NCI-H446 treated with DMSO at 0.1 percent for 48 hours (cell line): ENCODE data around the gene VWA5B1.

Experiments
- DNase-seq: peaks from one replicate; lab custom pipeline; 2025; lab: John Stamatoyannopoulos, UW

VWA5B1 gene

GRCh38 chr1:20367116-20367585, 76.5 kb downstream of the VWA5B1 start:
- no peak for DNase-seq

DNA sequence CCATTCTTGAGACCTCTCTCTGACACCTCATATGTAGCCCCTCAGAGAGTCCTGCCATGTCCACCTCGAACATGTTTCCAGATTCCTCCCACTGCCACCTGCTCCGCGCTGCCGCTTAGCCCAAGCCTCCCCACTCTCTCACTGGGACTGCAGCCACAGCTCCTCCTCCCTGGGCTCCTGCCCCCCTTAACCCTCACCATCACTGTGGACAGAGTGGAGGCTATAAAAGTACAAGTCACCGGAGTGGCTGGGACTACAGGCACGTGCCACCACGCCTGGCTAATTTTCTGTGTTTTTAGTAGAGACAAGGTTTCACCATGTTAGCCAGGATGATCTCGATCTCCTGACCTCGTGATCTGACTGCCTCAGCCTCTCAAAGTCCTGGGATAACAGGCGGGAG, 77.0 kb downstream of the VWA5B1 start:
- no peak for DNase-seq

GRCh38 chr1:20368866-20369470, 78.3 kb downstream of the VWA5B1 start:
- no peak for DNase-seq

DNA sequence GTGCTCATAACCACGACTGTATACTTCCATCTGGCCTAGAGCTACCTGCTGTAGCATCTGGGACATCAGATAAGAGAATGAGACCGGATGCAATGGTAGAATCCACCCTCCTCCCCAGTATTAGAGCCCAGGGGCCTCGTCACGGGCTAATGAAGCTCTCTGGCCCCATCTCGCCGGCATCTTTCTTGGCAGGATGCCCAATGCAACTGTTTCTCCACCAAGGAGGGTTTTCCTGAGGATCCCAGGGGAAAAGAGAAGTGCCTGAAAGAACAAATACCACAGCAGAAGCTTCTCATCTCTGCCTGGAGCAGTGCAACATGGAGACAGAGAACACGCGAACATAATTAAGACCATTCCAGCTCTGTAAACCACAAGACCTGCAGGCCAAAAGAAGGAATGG, 80.0 kb downstream of the VWA5B1 start:
- DNase-seq, result no peak

- no peak for DNase-seq
These were observed 80.7 kb downstream of the VWA5B1 start for GRCh38 chr1:20371411-20371810.

DNA sequence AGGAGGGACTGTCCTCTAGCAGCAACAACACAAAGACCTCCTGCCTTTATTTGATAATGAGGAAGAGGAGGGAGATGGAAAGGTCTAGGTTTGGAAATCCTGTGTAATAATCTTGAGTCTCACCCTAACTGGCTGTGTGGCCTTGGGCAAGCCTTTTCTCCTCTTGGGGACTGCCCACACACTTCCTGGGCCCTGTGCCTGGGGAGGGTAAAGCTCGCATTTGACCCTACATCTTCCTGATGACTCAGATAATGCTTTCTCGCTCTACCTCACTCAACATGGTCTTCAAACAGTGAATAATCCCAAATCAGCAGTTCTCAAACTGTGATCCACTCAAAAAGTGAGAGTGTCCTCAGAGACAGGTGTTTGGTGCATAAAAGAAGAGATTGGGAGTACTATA, 81.2 kb downstream of the VWA5B1 start:
- no peak for DNase-seq

- no peak for DNase-seq
These were observed 82.0 kb downstream of the VWA5B1 start for GRCh38 chr1:20372676-20373075.

DNA sequence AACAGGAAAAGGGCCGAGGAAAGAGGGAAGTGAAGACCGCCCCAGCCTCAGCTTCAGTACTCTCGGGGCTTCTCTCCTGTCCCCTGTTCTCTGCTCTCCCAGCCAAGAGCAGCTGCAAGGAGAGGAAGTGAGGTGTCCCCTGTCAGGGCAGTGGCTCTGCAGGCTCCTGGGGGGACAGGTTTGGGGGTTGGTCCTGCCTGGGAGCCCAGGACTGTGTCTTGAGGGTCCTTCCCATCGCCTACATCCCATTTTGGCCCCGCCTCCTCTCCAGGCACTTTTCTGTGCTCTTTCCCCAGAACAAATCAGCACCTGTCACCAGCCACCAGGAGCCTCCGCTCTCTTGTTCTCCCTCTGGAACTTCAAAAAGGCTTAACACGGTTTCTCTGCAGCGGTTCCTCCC, 82.6 kb downstream of the VWA5B1 start:
- DNase-seq, result no peak

GRCh38 chr1:20373764-20374163, 83.1 kb downstream of the VWA5B1 start:
- no peak for DNase-seq

GRCh38 chr1:20375563-20375962, 84.9 kb downstream of the VWA5B1 start:
- DNase-seq, result no peak

DNA sequence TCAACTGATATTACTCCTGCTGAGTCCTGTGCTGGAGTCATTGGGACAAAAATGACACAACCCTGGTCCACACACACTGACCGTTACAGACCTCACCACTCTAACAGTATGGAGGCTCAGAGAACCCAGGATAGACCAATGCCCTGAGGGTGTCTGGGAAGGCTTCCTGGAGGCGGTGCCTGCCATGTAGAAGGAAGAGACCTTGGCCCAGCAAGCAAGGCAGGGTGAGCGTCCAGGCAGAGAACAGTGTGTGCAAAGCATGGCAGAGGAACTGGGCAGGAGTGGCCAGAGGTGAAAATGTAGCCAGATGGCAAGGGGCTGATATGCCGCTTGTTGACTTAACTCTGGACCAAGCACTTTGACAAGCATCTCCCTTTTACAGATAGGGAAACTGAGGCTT, 85.5 kb downstream of the VWA5B1 start:
- DNase-seq, result no peak

DNA sequence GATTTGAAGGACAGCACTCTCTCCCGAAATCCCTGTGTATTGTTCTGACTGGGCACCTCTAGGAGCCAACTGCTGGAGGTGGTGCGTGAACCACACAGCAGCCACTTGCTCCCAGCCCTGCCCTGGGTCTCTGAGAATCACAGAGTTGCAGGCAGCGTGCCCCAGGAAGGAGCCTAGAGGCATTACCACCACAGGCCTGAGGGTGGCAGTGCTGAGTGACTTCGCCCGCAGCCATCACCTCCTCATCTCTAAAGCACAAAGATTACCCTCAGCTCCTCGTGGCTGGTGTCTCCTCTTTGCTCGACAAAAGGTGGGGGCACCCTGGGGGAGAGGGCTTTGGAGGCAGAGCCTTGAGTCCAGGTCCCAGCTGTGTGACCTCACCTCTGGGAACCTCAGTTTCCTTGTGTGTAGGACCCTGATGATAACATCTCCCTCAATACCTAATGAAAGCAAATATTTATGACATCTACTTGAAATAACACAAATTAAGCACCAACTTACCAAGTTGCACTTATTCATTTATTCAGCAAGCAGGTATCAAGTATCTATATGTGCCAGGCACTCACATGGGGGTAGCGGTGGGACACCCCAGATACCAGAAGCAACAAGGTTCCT, 86.3 kb downstream of the VWA5B1 start:
- DNase-seq, result no peak

DNA sequence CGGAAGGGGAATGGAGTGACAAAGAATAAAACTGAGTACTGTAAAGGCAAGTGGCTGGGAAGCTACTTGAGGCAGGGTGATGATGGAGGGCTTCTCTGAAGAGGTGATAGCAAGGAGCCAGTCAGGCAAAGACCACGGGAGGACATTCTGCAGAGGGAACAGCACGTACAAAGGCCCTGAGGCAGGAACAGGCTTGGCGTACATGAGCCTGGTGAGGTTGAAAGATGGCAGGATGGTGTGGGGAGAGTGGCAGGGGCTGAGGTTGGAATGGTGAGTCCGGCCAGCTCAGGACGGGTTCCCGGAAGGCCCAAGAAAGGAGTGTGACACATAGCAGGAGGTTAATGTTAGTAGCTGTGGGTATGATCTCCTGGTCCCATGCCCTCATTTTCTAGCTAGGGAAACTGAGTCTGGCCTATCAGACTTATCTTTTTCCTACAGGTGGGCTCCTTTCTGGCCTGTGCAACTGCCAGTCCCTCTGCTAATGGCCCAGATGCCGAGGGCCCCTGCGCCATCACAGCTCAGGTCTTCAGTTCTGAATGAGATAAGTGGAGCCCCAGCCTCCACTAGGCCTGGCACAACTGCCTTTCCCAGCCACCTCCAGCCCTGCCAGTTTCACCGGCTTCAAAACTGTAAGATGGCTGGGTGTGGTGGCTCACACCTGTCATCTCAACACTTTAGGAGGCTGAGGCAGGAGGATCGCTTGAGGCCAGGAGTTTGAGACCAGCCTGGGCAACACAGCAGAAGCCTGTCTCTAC, 87.0 kb downstream of the VWA5B1 start:
- DNase-seq, result no peak

- no peak for DNase-seq
These were observed 88.4 kb downstream of the VWA5B1 start for GRCh38 chr1:20379075-20379474.

GRCh38 chr1:20380175-20380574, 89.5 kb downstream of the VWA5B1 start:
- DNase-seq, result no peak

DNA sequence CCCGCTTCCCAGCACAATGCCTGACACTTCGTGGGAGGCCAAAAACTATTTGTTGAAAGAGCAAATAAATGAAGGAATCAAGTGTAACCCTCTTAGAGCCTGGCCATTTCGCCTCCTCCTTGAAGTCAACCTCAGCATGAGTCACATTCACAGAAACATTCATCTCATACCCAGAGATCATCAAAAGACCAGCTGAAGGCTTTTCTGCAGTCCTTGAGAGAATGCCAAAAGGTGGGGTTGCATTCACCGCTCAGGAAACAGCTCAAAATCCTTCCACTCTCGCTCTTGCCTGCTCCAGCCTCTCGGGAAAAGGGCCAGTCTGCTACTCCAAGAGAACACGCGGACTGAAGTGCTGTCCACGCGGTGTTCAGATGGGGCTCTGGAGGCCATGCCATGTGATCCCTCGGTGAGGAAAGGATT, 90.0 kb downstream of the VWA5B1 start:
- DNase-seq, result no peak

- DNase-seq, result no peak
These were observed 90.5 kb downstream of the VWA5B1 start for GRCh38 chr1:20381045-20381641.

DNA sequence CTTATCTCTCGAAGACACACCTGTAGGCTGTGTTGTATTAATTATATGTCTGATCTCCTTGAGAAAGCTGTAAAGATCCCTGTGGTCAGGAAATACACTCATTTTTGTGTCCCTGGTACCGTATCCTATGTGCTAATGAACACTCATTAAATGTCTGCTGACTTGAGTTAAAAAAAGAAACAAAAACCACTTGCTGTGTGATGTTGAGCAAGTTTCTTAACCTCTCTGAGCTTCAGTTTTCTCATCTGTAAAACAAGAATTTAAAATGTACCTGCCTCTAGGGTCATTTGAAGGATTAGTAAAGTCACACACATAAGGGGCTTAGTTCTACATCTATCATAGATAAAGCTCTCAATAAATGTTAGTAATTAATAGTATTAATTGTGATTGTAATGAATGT, 91.3 kb downstream of the VWA5B1 start:
- DNase-seq, result no peak

GRCh38 chr1:20382711-20383110, 92.0 kb downstream of the VWA5B1 start:
- no peak for DNase-seq

DNA sequence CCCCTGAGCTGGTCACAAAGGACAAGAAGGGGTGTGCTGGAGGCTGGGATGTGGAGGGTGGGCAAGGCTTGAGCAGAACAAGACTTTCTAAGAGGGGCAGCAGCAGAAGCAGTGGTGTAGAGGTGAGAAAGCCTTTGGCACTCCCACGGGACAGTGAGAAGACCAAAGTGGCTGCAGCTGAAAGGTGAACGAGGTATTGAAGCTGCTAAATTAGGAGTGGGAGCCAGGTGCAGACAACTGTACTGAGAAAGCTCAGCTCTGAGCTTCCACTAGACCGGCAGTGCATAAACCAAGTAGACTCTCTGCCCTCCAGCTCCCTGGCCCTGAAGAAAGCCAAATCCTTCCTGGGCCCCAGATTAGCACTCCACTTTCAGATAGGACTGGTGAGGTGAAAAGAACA, 93.0 kb downstream of the VWA5B1 start:
- no peak for DNase-seq

DNA sequence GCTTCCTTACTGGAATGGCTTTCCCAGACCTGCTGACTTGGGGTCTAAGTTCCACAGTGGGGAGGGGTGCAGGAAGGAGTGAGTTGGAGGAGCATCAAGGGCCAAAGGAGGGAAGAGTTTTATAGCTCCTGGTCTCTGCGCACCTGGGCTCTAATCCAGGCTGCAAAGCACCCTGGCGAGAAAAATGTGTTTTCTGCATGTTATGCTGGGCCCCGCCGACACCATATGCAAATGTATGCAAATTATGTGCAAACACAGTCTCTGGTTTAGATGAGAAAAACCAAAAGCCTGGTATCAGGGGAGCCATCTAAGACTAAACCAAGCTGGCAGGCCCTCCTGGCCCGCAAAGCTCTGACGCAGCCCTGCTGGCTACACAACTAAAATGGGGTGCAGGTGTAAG, 95.0 kb downstream of the VWA5B1 start:
- DNase-seq, result no peak

DNA sequence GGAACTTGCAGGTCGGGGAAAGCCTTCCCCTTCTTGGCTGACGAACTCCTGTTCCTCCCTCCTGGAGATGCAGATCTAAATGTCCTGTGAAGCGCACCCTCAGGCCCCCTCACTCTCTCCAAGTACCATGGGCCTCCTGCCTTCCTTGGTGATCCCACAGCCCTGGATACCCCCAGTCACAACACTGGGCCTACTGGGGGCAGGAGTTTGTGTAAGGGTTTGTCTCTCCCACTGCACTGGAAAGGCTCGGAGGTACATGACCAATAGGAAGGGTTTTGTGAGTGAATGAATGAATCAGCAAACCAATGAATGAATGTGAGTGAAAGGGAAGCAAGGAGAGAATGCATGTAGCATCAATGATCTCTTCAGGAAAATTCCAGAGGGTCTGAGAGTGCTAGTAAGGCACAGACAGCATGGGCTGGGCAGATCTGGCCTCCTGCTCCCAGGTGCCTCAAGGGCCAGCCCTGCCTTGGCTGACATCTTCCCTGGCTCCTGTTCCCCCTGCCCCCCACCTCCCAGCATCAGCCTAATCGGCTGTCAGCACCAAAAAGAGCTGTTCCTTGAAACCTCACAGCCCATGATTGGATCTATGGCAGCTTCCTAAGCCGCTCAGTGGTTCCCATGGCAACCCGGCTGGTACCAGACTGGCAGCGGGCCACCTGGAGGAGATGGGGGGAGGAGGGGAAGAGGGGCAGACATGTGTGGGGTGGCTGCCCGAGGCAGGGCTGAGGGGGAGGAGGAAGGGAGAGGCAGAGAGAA, 95.8 kb downstream of the VWA5B1 start:
- DNase-seq, result no peak
